HCEC 1CT (cell line): ENCODE measurements around the gene VCP.

Experiments
- DNase-seq: peaks from one replicate; pipeline ENCODE4 v3.0.0-alpha.2; 2017

VCP gene

GRCh38 chr9:35072461-35073278, at the start of gene VCP:
VCP (minus strand) TSS chr9:35072625; CDS start chr9:35072353, 272 bp downstream.
- peak; percentile 99 for DNase-seq

- peak; percentile 91 for DNase-seq
Measured at GRCh38 chr9:35116898-35117551, 44.6 kb upstream of the VCP start.

GRCh38 chr9:35116539-35116897, 44.1 kb upstream of the VCP start:
- no peak for DNase-seq

GRCh38 chr9:35115680-35116538, 43.5 kb upstream of the VCP start, which contains the start of gene ATOSB:
ATOSB (minus strand) TSS chr9:35115862; CDS start chr9:35108274, 7,588 bp downstream.
- DNase-seq: peak; percentile 91

- DNase-seq: peak; percentile 59
Measured at GRCh38 chr9:35114840-35115628, 42.6 kb upstream of the VCP start.

GRCh38 chr9:35114113-35114839, 41.9 kb upstream of the VCP start:
- DNase-seq: peak; percentile 88

- peak; percentile 81 for DNase-seq
Measured at GRCh38 chr9:35112257-35113020, 40.0 kb upstream of the VCP start.

GRCh38 chr9:35111001-35111933, 38.8 kb upstream of the VCP start:
- DNase-seq: peak; percentile 99

GRCh38 chr9:35110327-35110761, 37.9 kb upstream of the VCP start:
- peak; percentile 26 for DNase-seq

GRCh38 chr9:35108946-35109575, 36.6 kb upstream of the VCP start:
- DNase-seq: no peak

GRCh38 chr9:35108461-35108860, 36.0 kb upstream of the VCP start:
- DNase-seq: no peak

- no peak for DNase-seq
Measured at GRCh38 chr9:35107297-35108290, 35.2 kb upstream of the VCP start.

GRCh38 chr9:35106343-35106730, 33.9 kb upstream of the VCP start:
- DNase-seq: no peak

GRCh38 chr9:35105571-35106342, 33.3 kb upstream of the VCP start:
- DNase-seq: no peak

GRCh38 chr9:35105126-35105525, 32.7 kb upstream of the VCP start:
- DNase-seq: no peak

- no peak for DNase-seq
Measured at GRCh38 chr9:35104586-35104985, 32.2 kb upstream of the VCP start.

GRCh38 chr9:35103660-35104191, 31.3 kb upstream of the VCP start:
- DNase-seq: no peak
